HL-60 (cell line): ENCODE results near the gene OR4A47.
"Not testable (repeated sequence)": the region's sequence is repeated elsewhere in the genome, so short reads cannot be mapped to it uniquely, and the experiment has no call there.

Experiments
- DNase-seq, 2 experiments: peaks; one replicate each; pipeline ENCODE4 v3.0.0-alpha.2; 2010 to 2020; ENCODE audit warnings: low read depth in 1 of 2, low spot score in 1 of 2
- H3K27ac ChIP-seq: fragments of 250-450 bp; sonication (Bioruptor Pico); replicated peaks from 2 replicates; pipeline ENCODE4 v1.5.1; 2020; ENCODE audit warnings: mild to moderate bottlenecking, moderate library complexity
- H3K27me3 ChIP-seq: fragments of 250-450 bp; sonication (Bioruptor Pico); 2 replicates; pipeline ENCODE4 v1.5.1; 2021; ENCODE audit warnings: mild to moderate bottlenecking, moderate library complexity; ENCODE audit not compliant: insufficient read depth, poor library complexity, severe bottlenecking
- H3K4me3 ChIP-seq: replicated peaks from 2 replicates; pipeline ENCODE4 v1.5.1; 2011; ENCODE audit warnings: mild to moderate bottlenecking, control low read depth, low read length; ENCODE audit not compliant: insufficient read depth
- GABPA ChIP-seq: IDR thresholded peaks from 2 replicates; pipeline ENCODE4 v1.6.1; 2012; ENCODE audit warnings: low read depth
- POLR2AphosphoS5 ChIP-seq: IDR thresholded peaks from 2 replicates; pipeline ENCODE4 v1.6.1; 2012; ENCODE audit warnings: low read depth
- SPI1 ChIP-seq: IDR thresholded peaks from 2 replicates; pipeline ENCODE4 v1.6.1; 2012; ENCODE audit warnings: low read depth, mild to moderate bottlenecking, borderline replicate concordance
- long read RNA-seq: library from polyadenylated mRNA; unstranded; transcript quantifications from one replicate; pipeline ENCODE4 v2.0.0, GENCODE V29; 2020
- TF ChIP-seq, protein P1 (sequence below): IDR thresholded peaks from 2 replicates; pipeline ENCODE4 v1.6.1; 2012; ENCODE audit warnings: low read depth; ENCODE audit not compliant: insufficient replicate concordance
- TF ChIP-seq, protein P2 (sequence below): IDR thresholded peaks from one replicate; pipeline ENCODE4 v1.5.1; 2011; ENCODE audit warnings: low read length, control low read depth, inconsistent platforms; ENCODE audit not compliant: insufficient read depth

Gene OR4A47, protein sequence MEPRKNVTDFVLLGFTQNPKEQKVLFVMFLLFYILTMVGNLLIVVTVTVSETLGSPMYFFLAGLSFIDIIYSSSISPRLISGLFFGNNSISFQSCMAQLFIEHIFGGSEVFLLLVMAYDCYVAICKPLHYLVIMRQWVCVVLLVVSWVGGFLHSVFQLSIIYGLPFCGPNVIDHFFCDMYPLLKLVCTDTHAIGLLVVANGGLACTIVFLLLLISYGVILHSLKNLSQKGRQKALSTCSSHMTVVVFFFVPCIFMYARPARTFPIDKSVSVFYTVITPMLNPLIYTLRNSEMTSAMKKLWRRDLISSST
- long read RNA-seq, result 0 reads

DNA sequence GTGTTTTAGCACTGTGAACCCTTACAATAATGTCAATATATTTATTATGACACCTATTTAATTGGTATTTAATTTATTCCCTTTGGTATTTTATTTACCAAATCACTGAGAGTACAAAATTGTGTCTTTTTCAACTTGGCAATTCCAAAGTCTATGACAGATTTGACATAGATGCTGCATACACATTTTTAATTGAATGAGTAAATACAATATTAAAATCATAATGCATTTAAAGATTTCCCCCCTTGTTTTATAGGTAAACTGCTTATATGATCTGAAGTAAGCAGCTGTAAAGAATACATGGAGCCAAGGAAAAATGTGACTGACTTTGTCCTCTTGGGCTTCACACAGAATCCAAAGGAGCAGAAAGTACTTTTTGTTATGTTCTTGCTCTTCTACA lies at the start of gene OR4A47:
OR4A47 (plus strand) TSS at position 301 of the 400 bp plus-strand sequence; CDS start at position 301, 0 bp downstream.
- DNase-seq, H3K27me3 ChIP-seq, H3K27ac ChIP-seq, H3K4me3 ChIP-seq: not testable (repeated sequence)

DNA sequence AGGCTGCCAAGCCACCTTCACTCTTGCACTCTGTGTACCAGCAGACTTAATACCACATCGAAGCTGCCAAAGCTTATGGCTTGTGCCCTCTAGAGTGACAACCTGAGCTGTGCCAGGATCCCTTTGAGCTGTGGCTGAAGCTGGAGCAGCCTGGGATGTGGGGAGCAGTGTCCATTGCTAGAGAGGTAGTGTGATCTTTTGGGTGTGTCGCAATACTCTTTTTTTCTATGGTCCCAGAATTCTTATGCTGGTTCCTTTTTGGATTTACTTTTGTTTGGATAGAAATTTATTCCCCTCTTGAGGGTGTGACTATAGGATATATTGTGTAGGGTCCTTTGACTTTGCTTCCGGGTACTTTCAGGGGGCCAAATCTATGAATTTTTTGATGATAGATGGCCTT lies 32.7 kb upstream of the OR4A47 start:
- H3K27ac ChIP-seq, DNase-seq, H3K27me3 ChIP-seq, H3K4me3 ChIP-seq: not testable (repeated sequence)

DNA sequence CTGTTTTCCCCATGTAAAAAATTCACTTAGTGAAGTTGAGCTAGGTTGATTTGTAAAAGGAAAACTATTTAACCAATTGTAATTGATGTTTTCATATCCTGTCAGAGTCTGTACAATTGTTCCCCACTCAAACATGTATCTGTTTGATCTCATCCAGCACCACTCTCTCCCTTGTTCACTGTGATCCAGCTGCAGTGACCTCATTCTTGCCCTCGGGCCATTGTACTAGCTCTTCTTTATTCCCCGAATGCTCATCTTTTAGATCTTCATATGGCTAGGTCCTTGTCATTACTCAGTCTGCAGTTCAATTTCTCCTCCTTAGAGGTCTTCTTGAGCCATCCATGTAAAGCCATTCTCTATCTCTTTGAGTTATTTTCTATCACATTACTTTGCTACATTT lies 14.6 kb upstream of the OR4A47 start:
- H3K27me3 ChIP-seq, DNase-seq, H3K4me3 ChIP-seq, H3K27ac ChIP-seq: not testable (repeated sequence)

DNA sequence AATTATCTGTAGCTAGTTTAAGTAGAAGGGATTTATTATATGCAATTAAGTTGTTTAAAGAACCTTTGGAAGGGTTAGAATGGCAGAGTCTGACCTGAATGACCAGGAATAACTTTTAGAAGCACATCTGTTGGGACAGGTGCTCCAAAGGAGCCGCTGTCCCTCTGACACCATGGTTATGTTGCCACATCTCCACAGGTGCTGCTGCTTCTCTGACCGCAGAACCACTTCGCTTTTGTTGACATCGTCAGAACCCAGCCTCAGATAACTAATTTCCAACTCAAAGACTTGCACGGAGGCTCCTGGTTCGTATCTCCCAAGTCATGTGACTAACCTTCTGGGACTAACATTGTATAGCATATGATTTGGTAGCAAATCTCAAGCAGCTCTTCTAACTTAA lies 13.9 kb upstream of the OR4A47 start:
- not testable (repeated sequence) for H3K4me3 ChIP-seq, DNase-seq, H3K27me3 ChIP-seq, H3K27ac ChIP-seq

DNA sequence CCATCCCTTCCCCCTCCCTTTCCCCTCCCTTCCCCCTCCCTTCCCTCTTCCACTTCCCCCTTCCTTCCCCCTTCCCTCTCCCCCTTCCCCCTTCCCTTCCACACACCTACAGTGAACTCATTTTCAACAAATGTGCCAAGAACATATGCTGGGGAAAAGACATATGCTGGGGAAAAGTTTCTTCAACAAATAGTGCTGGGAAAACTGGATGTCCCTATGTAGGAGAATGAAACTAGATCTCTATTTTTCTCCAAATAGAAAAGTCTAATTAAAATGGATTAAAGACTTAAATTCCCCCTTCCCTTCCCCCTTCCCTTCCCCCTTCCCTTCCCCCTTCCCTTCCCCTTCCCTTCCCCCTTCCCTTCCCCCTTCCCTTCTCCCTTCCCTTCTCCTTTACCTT lies 17.6 kb downstream of the OR4A47 start:
- DNase-seq, H3K27ac ChIP-seq, H3K4me3 ChIP-seq, H3K27me3 ChIP-seq: not testable (repeated sequence)

DNA sequence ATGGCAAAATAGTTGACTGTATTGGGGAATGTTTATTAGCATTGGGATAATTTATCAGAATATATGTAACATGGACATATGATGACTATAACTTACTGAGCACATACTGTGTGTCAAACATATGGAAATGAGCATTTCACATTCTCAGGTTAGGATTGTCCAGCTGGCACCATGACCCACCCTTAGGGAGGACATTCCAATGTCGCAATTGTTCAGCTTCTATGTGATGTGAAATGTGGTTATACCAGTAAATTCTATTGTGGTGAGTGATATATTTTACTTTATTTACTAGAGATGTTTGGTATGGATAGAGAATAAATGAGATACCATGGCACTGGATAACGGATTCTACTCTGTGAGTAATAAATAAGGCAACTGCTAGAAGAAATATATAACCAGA lies 50.4 kb downstream of the OR4A47 start:
- TF ChIP-seq, protein P1, sequence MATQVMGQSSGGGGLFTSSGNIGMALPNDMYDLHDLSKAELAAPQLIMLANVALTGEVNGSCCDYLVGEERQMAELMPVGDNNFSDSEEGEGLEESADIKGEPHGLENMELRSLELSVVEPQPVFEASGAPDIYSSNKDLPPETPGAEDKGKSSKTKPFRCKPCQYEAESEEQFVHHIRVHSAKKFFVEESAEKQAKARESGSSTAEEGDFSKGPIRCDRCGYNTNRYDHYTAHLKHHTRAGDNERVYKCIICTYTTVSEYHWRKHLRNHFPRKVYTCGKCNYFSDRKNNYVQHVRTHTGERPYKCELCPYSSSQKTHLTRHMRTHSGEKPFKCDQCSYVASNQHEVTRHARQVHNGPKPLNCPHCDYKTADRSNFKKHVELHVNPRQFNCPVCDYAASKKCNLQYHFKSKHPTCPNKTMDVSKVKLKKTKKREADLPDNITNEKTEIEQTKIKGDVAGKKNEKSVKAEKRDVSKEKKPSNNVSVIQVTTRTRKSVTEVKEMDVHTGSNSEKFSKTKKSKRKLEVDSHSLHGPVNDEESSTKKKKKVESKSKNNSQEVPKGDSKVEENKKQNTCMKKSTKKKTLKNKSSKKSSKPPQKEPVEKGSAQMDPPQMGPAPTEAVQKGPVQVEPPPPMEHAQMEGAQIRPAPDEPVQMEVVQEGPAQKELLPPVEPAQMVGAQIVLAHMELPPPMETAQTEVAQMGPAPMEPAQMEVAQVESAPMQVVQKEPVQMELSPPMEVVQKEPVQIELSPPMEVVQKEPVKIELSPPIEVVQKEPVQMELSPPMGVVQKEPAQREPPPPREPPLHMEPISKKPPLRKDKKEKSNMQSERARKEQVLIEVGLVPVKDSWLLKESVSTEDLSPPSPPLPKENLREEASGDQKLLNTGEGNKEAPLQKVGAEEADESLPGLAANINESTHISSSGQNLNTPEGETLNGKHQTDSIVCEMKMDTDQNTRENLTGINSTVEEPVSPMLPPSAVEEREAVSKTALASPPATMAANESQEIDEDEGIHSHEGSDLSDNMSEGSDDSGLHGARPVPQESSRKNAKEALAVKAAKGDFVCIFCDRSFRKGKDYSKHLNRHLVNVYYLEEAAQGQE, result no peak
- no peak for TF ChIP-seq POLR2AphosphoS5
- TF ChIP-seq GABPA, result no peak
- no peak for TF ChIP-seq SPI1
- TF ChIP-seq, protein P2, sequence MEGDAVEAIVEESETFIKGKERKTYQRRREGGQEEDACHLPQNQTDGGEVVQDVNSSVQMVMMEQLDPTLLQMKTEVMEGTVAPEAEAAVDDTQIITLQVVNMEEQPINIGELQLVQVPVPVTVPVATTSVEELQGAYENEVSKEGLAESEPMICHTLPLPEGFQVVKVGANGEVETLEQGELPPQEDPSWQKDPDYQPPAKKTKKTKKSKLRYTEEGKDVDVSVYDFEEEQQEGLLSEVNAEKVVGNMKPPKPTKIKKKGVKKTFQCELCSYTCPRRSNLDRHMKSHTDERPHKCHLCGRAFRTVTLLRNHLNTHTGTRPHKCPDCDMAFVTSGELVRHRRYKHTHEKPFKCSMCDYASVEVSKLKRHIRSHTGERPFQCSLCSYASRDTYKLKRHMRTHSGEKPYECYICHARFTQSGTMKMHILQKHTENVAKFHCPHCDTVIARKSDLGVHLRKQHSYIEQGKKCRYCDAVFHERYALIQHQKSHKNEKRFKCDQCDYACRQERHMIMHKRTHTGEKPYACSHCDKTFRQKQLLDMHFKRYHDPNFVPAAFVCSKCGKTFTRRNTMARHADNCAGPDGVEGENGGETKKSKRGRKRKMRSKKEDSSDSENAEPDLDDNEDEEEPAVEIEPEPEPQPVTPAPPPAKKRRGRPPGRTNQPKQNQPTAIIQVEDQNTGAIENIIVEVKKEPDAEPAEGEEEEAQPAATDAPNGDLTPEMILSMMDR, result no peak
- H3K27ac ChIP-seq, result no peak overlapping the region
- no peak for DNase-seq

More for the DNA sequence above, 50.4 kb downstream of the OR4A47 start:
- no peaks in the 10 kb centered on the region for H3K27me3 ChIP-seq
- no peak overlapping the region for H3K4me3 ChIP-seq
